ENCODE results near the gene MTF2.

Gene MTF2

DNA sequence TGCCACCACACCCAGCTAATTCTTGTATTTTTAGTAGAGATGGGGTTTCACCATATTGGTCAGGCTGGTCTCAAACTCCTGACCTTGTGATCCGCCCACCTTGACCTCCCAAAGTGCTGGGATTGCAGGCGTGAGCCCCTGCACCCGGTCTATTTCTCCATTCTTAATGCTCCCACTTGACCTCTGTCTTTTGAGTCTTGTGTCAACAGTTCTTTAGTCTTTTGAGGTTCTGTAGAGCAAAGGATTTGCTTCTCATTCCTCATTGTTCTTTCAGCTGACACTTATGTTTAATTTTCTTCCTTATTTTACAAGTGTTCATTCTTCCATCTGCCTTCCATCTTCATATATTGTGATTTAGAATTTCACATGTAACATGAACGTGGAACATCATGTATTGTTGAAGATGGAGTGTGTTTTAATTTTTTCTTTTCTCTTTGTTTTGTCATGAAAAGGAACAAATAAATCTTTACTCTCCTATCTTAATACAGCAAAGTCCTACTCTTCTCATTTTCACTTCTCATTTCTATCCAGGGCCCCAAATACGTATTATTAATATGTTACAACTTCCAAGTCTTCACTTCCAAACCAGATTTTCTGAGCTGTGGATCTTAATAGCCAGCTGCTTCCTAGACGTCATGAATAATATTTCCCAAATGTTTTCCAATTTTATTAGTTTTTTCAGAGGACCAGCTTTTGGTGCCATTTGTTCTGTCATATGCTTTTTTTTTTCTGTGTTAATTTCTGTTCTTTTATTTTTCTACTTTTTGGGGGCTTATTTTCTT, 16.9 kb downstream of the MTF2 start:
- no peak overlapping the region for H3K27ac ChIP-seq (replicated peaks)
- TF ChIP-seq SPI1 (IDR thresholded peaks at IDR 0.05; ENCODE audit: borderline replicate concordance, low read depth) (no peak), POLR2AphosphoS5 (IDR thresholded peaks at IDR 0.05; ENCODE audit: low read depth) (no peak), GABPA (IDR thresholded peaks at IDR 0.05; ENCODE audit: low read depth) (no peak)
- TF ChIP-seq, protein P1, sequence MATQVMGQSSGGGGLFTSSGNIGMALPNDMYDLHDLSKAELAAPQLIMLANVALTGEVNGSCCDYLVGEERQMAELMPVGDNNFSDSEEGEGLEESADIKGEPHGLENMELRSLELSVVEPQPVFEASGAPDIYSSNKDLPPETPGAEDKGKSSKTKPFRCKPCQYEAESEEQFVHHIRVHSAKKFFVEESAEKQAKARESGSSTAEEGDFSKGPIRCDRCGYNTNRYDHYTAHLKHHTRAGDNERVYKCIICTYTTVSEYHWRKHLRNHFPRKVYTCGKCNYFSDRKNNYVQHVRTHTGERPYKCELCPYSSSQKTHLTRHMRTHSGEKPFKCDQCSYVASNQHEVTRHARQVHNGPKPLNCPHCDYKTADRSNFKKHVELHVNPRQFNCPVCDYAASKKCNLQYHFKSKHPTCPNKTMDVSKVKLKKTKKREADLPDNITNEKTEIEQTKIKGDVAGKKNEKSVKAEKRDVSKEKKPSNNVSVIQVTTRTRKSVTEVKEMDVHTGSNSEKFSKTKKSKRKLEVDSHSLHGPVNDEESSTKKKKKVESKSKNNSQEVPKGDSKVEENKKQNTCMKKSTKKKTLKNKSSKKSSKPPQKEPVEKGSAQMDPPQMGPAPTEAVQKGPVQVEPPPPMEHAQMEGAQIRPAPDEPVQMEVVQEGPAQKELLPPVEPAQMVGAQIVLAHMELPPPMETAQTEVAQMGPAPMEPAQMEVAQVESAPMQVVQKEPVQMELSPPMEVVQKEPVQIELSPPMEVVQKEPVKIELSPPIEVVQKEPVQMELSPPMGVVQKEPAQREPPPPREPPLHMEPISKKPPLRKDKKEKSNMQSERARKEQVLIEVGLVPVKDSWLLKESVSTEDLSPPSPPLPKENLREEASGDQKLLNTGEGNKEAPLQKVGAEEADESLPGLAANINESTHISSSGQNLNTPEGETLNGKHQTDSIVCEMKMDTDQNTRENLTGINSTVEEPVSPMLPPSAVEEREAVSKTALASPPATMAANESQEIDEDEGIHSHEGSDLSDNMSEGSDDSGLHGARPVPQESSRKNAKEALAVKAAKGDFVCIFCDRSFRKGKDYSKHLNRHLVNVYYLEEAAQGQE (IDR thresholded peaks at IDR 0.05; ENCODE audit: insufficient replicate concordance, low read depth) = no peak
- TF ChIP-seq, protein P2, sequence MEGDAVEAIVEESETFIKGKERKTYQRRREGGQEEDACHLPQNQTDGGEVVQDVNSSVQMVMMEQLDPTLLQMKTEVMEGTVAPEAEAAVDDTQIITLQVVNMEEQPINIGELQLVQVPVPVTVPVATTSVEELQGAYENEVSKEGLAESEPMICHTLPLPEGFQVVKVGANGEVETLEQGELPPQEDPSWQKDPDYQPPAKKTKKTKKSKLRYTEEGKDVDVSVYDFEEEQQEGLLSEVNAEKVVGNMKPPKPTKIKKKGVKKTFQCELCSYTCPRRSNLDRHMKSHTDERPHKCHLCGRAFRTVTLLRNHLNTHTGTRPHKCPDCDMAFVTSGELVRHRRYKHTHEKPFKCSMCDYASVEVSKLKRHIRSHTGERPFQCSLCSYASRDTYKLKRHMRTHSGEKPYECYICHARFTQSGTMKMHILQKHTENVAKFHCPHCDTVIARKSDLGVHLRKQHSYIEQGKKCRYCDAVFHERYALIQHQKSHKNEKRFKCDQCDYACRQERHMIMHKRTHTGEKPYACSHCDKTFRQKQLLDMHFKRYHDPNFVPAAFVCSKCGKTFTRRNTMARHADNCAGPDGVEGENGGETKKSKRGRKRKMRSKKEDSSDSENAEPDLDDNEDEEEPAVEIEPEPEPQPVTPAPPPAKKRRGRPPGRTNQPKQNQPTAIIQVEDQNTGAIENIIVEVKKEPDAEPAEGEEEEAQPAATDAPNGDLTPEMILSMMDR (IDR thresholded peaks at IDR 0.05; ENCODE audit: insufficient read depth, low read length) = no peak
- no peak overlapping the region for H3K4me3 ChIP-seq (replicated peaks; ENCODE audit: insufficient read depth, low read length)
- H3K27me3 ChIP-seq (ENCODE audit: insufficient read depth, poor library complexity, severe bottlenecking) = no peaks in the 10 kb centered on the region
- no peak for DNase-seq (ENCODE audit: low read depth in 1 of 2, low spot score in 1 of 2)

DNA sequence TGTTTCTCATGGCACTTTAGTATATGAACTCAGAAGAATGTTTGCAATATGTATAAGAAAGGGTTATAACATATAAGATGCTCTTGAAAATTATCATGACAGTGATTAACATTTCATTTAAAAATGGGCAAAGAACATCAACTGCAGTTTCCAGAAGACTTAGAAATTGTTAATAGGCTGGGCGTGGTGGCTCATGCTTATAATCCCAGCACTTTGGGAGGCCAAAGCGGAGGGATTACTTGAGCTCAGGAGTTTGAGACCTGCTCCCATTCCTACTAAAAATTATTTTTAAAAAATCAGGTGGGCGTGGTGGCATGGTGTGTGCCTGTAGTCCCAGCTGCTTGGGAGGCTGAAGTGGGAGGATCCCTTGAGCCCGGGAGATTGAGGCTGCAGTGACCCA, 23.1 kb downstream of the MTF2 start:
- TF ChIP-seq POLR2AphosphoS5 (IDR thresholded peaks at IDR 0.05; ENCODE audit: low read depth) (no peak), GABPA (IDR thresholded peaks at IDR 0.05; ENCODE audit: low read depth) (no peak), SPI1 (IDR thresholded peaks at IDR 0.05; ENCODE audit: borderline replicate concordance, low read depth) (no peak)
- TF ChIP-seq, protein P1 (IDR thresholded peaks at IDR 0.05; ENCODE audit: insufficient replicate concordance, low read depth) = no peak
- TF ChIP-seq, protein P2 (IDR thresholded peaks at IDR 0.05; ENCODE audit: insufficient read depth, low read length) = no peak
- no peak overlapping the region for H3K27ac ChIP-seq (replicated peaks)
- H3K4me3 ChIP-seq (replicated peaks; ENCODE audit: insufficient read depth, low read length) = no peak overlapping the region
- no peaks in the 10 kb centered on the region for H3K27me3 ChIP-seq (ENCODE audit: insufficient read depth, poor library complexity, severe bottlenecking)
- DNase-seq (ENCODE audit: low read depth in 1 of 2, low spot score in 1 of 2) = no peak

DNA sequence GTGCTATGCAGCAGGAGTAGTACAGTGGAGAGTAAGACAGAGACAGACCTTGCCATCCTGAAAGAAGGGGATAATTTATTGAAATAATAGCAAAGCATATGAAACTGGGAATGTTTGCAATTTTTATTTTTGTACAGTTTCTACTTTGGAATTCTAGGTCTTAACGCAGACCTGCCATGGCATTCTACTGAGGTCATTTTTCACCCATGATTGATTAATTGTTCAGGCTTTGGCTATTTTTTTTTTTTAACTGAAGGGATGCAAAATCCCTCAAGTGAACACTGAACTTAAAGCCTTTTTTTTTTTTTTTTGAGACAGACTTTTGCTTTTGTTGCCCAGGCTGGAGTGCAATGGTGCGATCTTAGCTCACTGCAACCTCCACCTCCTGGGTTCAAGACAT, 27.1 kb downstream of the MTF2 start:
- H3K27me3 ChIP-seq (ENCODE audit: insufficient read depth, poor library complexity, severe bottlenecking) = no peaks in the 10 kb centered on the region
- H3K27ac ChIP-seq (replicated peaks) = no peak overlapping the region
- TF ChIP-seq SPI1 (IDR thresholded peaks at IDR 0.05; ENCODE audit: borderline replicate concordance, low read depth) (no peak), GABPA (IDR thresholded peaks at IDR 0.05; ENCODE audit: low read depth) (no peak), POLR2AphosphoS5 (IDR thresholded peaks at IDR 0.05; ENCODE audit: low read depth) (no peak)
- TF ChIP-seq, protein P1 (IDR thresholded peaks at IDR 0.05; ENCODE audit: insufficient replicate concordance, low read depth) = no peak
- TF ChIP-seq, protein P2 (IDR thresholded peaks at IDR 0.05; ENCODE audit: insufficient read depth, low read length) = no peak
- no peak for DNase-seq (ENCODE audit: low read depth in 1 of 2, low spot score in 1 of 2)
- no peak overlapping the region for H3K4me3 ChIP-seq (replicated peaks; ENCODE audit: insufficient read depth, low read length)
